Stomach (tissue), 19 donors: ENCODE results near the gene DHRS7B. TPM values are rescaled to one million over a fixed set of nuclear protein-coding genes. Genes with fewer than 3 reads are reported as not detected.

Source experiments
- DNase-seq, 2 donors: peaks; one replicate each; pipeline versions ENCODE4 v3.0.0 to v3.0.0-alpha.2; 2013 to 2019
- H3K27ac ChIP-seq, 5 donors: fragments of 200-600 bp in 4 of 5; sonication (generic) in 4 of 5; one replicate each; pipeline ENCODE4 v1.5.1; 2013 to 2019; ENCODE audit warnings: mild to moderate bottlenecking in 1 of 5, moderate library complexity in 1 of 5
- H3K27me3 ChIP-seq, 3 donors: fragments of 200-600 bp; sonication (generic); one replicate each; pipeline ENCODE4 v1.5.1; 2017 to 2019; ENCODE audit warnings: mixed run types in 1 of 3
- H3K36me3 ChIP-seq, 4 donors: fragments of 200-600 bp; sonication (generic); 1 replicate in 3 of 4; 2 replicates in 1 of 4; pipeline ENCODE4 v1.5.1; 2016 to 2019
- H3K4me1 ChIP-seq, 4 donors: fragments of 200-600 bp; sonication (generic); one replicate each; pipeline ENCODE4 v1.5.1; 2016 to 2019
- H3K4me3 ChIP-seq, 4 donors: fragments of 200-600 bp; sonication (generic) in 3 of 4; one replicate each; pipeline ENCODE4 v1.5.1; 2016 to 2019; ENCODE audit warnings: mild to moderate bottlenecking in 1 of 4
- H3K9me3 ChIP-seq, 4 donors: fragments of 200-600 bp; sonication (generic); one replicate each; pipeline ENCODE4 v1.5.1; 2016 to 2019
- CTCF ChIP-seq, 7 experiments: fragments of 450-650 bp in 4 of 7; fragments of 200-600 bp in 3 of 7; sonication (generic) in 3 of 7; IDR thresholded peaks; one replicate each; pipeline ENCODE4 v1.5.1; 2016 to 2019; ENCODE audit warnings: antibody characterized with exemption in 7 of 7, control low read depth in 2 of 7, mild to moderate bottlenecking in 1 of 7
- EP300 ChIP-seq: sonication (generic); formaldehyde crosslinking; IDR thresholded peaks from one replicate; pipeline ENCODE4 v1.6.1; 2017; ENCODE audit warnings: antibody characterized with exemption
- POLR2A ChIP-seq, 4 donors: fragments of 450-650 bp; IDR thresholded peaks; one replicate each; pipeline ENCODE4 v1.6.1; 2016; ENCODE audit warnings: antibody characterized with exemption in 4 of 4, control low read depth in 2 of 4, mild to moderate bottlenecking in 1 of 4, moderate library complexity in 1 of 4
- POLR2AphosphoS5 ChIP-seq, 3 donors: sonication (generic); formaldehyde crosslinking; IDR thresholded peaks; one replicate each; pipeline ENCODE4 v1.6.1; 2016; ENCODE audit warnings: antibody characterized with exemption in 3 of 3
- WGBS, 5 donors: extraction: QIAGEN DNeasy Blood & Tissue Kit in 3 of 5; methylation state at CpG; one replicate each; pipeline versions ENCODE4 v1.1.5 to v1.1.7; 2013 to 2018; 5-methylcytosine and 5-hydroxymethylcytosine counted together
- intact Hi-C: fragments of 100-400 bp; cut with DNase I; formaldehyde crosslinking; loops from one replicate; pipeline ENCODE4 v1.15.1; 2023; ENCODE audit warnings: low total_unique reads
- long read RNA-seq, 10 donors: transcript quantifications; one replicate each; lab custom pipeline, GENCODE V29; 2026
- polyA plus RNA-seq, 3 donors: library from polyadenylated mRNA; stranded (reverse); fragments of 200-250 nt; gene quantifications; one replicate each; pipeline ENCODE4 v1.2.3, GENCODE V29; 2013
- total RNA-seq, 5 donors: library from RNA; depleted of rRNA; stranded (reverse); fragments of >200 nt; gene quantifications; one replicate each; pipeline versions ENCODE4 v1.1.0 to v1.2.3, GENCODE V29; 2014 to 2016
- donor health status: healthy with polysubstance abuse.
- donor health status: Bipolar disorder and iron deficiency.
- donor health status: healthy.

The DHRS7B gene, protein sequence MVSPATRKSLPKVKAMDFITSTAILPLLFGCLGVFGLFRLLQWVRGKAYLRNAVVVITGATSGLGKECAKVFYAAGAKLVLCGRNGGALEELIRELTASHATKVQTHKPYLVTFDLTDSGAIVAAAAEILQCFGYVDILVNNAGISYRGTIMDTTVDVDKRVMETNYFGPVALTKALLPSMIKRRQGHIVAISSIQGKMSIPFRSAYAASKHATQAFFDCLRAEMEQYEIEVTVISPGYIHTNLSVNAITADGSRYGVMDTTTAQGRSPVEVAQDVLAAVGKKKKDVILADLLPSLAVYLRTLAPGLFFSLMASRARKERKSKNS
- total RNA-seq (10 to 100 TPM in 3 of 5 donors, 1 to 10 TPM in 1, not detected in 1; 5.8 to 32.9 (median 19.5) TPM), polyA plus RNA-seq (10 to 100 TPM; 12.8 to 27.8 (median 20.3) TPM)
- long read RNA-seq, donor 1, partial matches to known transcripts = 0 of 6 reads
- long read RNA-seq, donor 1, other reads (novel, unspliced or antisense) = 0 of 6 reads
- long read RNA-seq, donor 2, partial matches to known transcripts = 22 of 31 reads
- long read RNA-seq, donor 2, other reads (novel, unspliced or antisense) = 5 of 31 reads
- long read RNA-seq, donor 3, transcript DHRS7B-202 (7 exons, 2,175 nt) = major isoform, 6 of 9 reads
- long read RNA-seq, donor 3, partial matches to known transcripts = 0 of 9 reads
- long read RNA-seq, donor 3, other reads (novel, unspliced or antisense) = 0 of 9 reads
- long read RNA-seq, donor 4 = 0 reads
- long read RNA-seq, donor 5, partial matches to known transcripts = 0 of 4 reads
- long read RNA-seq, donor 5, other reads (novel, unspliced or antisense) = 0 of 4 reads
- long read RNA-seq, donor 6, transcript DHRS7B-202 (7 exons, 2,175 nt) = major isoform, 11 of 16 reads
- long read RNA-seq, donor 6, transcript DHRS7B-201 (6 exons, 1,567 nt) = minor isoform, 5 of 16 reads
- long read RNA-seq, donor 6, partial matches to known transcripts = 0 of 16 reads
- long read RNA-seq, donor 6, other reads (novel, unspliced or antisense) = 0 of 16 reads
- long read RNA-seq, donor 7, partial matches to known transcripts = 0 of 5 reads
- long read RNA-seq, donor 7, other reads (novel, unspliced or antisense) = 0 of 5 reads
- long read RNA-seq, donor 8, partial matches to known transcripts = 0 of 3 reads
- long read RNA-seq, donor 8, other reads (novel, unspliced or antisense) = 0 of 3 reads
- long read RNA-seq, donor 9, partial matches to known transcripts = 8 of 13 reads
- long read RNA-seq, donor 9, other reads (novel, unspliced or antisense) = 0 of 13 reads
- long read RNA-seq, donor 10, partial matches to known transcripts = 0 of 1 reads
- long read RNA-seq, donor 10, other reads (novel, unspliced or antisense) = 0 of 1 reads

DNA sequence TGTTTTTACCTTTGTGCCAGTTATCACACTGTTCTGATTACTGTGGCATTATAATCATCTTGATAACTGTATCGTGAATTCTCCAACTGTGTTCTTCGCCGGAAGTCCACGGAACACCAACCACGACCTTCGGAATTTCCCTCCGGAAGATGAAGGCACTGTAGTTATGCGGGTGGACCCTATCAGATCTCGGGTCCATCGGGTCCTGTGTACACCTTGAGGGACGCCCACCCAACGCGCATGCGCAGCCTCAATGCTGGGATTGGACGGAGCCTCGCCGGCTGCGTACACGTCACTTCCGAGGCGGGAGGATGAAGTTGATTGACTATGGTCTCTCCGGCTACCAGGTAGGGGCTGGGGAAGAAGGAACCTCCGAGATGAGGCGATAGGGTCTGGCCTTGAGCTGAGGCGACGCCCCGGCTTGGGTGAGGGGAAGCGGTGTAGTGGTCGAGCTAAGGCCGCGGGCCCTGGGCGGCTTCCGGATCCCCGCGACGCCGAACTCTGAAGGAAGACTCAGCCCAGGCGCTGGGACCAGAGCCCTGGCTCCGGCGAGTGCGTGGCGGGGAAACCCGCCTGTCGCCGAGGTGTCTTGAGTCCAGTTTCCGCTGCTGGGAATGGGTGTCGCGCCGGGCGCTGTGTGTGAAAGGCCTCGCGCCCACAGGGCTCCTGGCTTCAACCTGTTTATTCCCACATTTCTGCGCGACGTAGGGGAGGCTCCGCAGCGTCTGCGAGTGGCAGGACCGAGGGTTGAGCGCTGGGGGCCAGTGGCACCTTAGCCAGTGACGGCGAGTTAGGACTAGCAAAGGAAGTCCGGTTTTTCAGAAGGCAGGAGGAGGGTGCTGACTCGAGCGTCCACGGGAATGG is at the start of gene DHRS7B:
Gene DHRS7B (plus strand): TSS at position 320 of the 864 bp plus-strand sequence. CDS start 8 bp downstream, at position 328.
- peaks cover 11 to 35% (median 27%) of the 10 kb centered on the region in 4 donors for H3K4me1 ChIP-seq
- H3K27ac ChIP-seq = peak within 1 kb of the TSS; percentile 95 to 99 (median 96)
- TF ChIP-seq POLR2A (IDR thresholded peaks at IDR 0.05) = peak in 2 of 4 donors; percentile 52 to 65
- no peak for TF ChIP-seq CTCF (IDR thresholded peaks at IDR 0.05)
- peak; percentile 75 to 95 (median 94) for TF ChIP-seq POLR2AphosphoS5 (IDR thresholded peaks at IDR 0.05)
- TF ChIP-seq EP300 = no peak
- WGBS, 5 donors = 0 to 1% (median 0%) methylated on average over 50 to 66 of the region's 66 CpGs
- no peaks in the 10 kb centered on the region for H3K9me3 ChIP-seq
- DNase-seq = peak; percentile 98 to 99
- no peaks in the 10 kb centered on the region for H3K36me3 ChIP-seq
- peak within 1 kb of the TSS; percentile 76 to 81 (median 81) for H3K4me3 ChIP-seq
- intact Hi-C loops = loop anchor here (10.0 kb wide), 2 partner anchors 88 to 148 kb away; partner anchors contain the start of gene TMEM11
- no peaks in the 10 kb centered on the region for H3K27me3 ChIP-seq

- TF ChIP-seq EP300 (no peak), POLR2AphosphoS5 (IDR thresholded peaks at IDR 0.05) (no peak), CTCF (IDR thresholded peaks at IDR 0.05) (no peak), POLR2A (IDR thresholded peaks at IDR 0.05) (no peak)
- Histone ChIP-seq H3K27ac (no peak overlapping the region), H3K4me3 (no peak overlapping the region), H3K4me1 (peaks cover 0 to 36% (median 2%) of the 10 kb centered on the region in 4 donors), H3K27me3 (no peaks in the 10 kb centered on the region), H3K9me3 (no peaks in the 10 kb centered on the region), H3K36me3 (no peaks in the 10 kb centered on the region)
- WGBS, 5 donors = 64 to 83% (median 77%) methylated on average over 2 of the region's 2 CpGs
- DNase-seq = no peak
- intact Hi-C loops = no loop called here
Observed at GRCh38 chr17:21077281-21077680, 49.5 kb upstream of the DHRS7B start.

GRCh38 chr17:21078016-21078780 is 48.6 kb upstream of the DHRS7B start:
- peak overlapping the region in 1 of 5 donors; percentile 49 for H3K27ac ChIP-seq
- TF ChIP-seq CTCF (IDR thresholded peaks at IDR 0.05) (no peak), POLR2AphosphoS5 (IDR thresholded peaks at IDR 0.05) (no peak), POLR2A (IDR thresholded peaks at IDR 0.05) (no peak), EP300 (no peak)
- H3K9me3 ChIP-seq = no peaks in the 10 kb centered on the region
- no peaks in the 10 kb centered on the region for H3K27me3 ChIP-seq
- H3K36me3 ChIP-seq = no peaks in the 10 kb centered on the region
- H3K4me1 ChIP-seq = peaks cover 0 to 36% (median 2%) of the 10 kb centered on the region in 4 donors
- intact Hi-C loops = no loop called here
- WGBS, 5 donors = 48 to 77% (median 69%) methylated on average over 11 of the region's 11 CpGs
- no peak overlapping the region for H3K4me3 ChIP-seq
- DNase-seq = no peak
